Parathyroid adenoma (tissue), 2 donors: ENCODE results near the gene PCSK2.

ENCODE experiments used
- H2AFZ ChIP-seq: fragments of 300-600 bp; sonication (generic); one replicate; pipeline ENCODE4 v1.7.0; 2017; ENCODE audit warnings: antibody characterized with exemption, mild to moderate bottlenecking
- H3K27ac ChIP-seq: fragments of 300-600 bp; sonication (generic); one replicate; pipeline ENCODE4 v1.7.0; 2017
- H3K27me3 ChIP-seq: fragments of 300-600 bp; sonication (generic); one replicate; pipeline ENCODE4 v1.7.0; 2017; ENCODE audit warnings: low read length; ENCODE audit not compliant: control insufficient read depth, insufficient read depth
- H3K36me3 ChIP-seq: fragments of 300-600 bp; sonication (generic); one replicate; pipeline ENCODE4 v1.7.0; 2017; ENCODE audit warnings: low read length; ENCODE audit not compliant: control insufficient read depth, insufficient read depth
- H3K4me1 ChIP-seq: fragments of 300-600 bp; sonication (generic); one replicate; pipeline ENCODE4 v1.7.0; 2017; ENCODE audit warnings: control low read depth
- H3K4me2 ChIP-seq: fragments of 300-600 bp; sonication (generic); one replicate; pipeline ENCODE4 v1.7.0; 2017; ENCODE audit warnings: low read length
- H3K4me3 ChIP-seq: fragments of 300-600 bp; sonication (generic); one replicate; pipeline ENCODE4 v1.7.0; 2017; ENCODE audit warnings: low read depth, low read length
- H3K79me2 ChIP-seq: fragments of 300-600 bp; sonication (generic); one replicate; pipeline ENCODE4 v1.7.0; 2017; ENCODE audit warnings: control low read depth
- H3K9ac ChIP-seq: fragments of 300-600 bp; sonication (generic); one replicate; pipeline ENCODE4 v1.7.0; 2017; ENCODE audit warnings: mild to moderate bottlenecking
- H3K9me3 ChIP-seq: fragments of 300-600 bp; sonication (generic); one replicate; pipeline ENCODE4 v1.7.0; 2017; ENCODE audit warnings: low read length; ENCODE audit not compliant: control insufficient read depth
- CTCF ChIP-seq: fragments of 300-600 bp; sonication (generic); IDR thresholded peaks from one replicate; pipeline ENCODE4 v1.7.0; 2017; ENCODE audit warnings: antibody characterized with exemption, mild to moderate bottlenecking
- donor health status: primary hyperparathyroidism.

PCSK2 gene

GRCh38 chr20:17233626-17234025 lies 6.8 kb downstream of the PCSK2 start:
- Histone ChIP-seq H3K36me3 (no peaks in the 10 kb centered on the region), H3K4me1 (no peaks in the 10 kb centered on the region), H2AFZ (no peak overlapping the region), H3K27me3 (no peaks in the 10 kb centered on the region), H3K79me2 (no peaks in the 10 kb centered on the region), H3K4me3 (no peak overlapping the region), H3K9ac (no peak overlapping the region), H3K4me2 (no peak overlapping the region), H3K27ac (no peak overlapping the region), H3K9me3 (no peaks in the 10 kb centered on the region)
- TF ChIP-seq CTCF: no peak

- no peak overlapping the region for H3K4me3 ChIP-seq
- H3K4me1 ChIP-seq: no peaks in the 10 kb centered on the region
- no peaks in the 10 kb centered on the region for H3K9me3 ChIP-seq
- no peaks in the 10 kb centered on the region for H3K36me3 ChIP-seq
- H2AFZ ChIP-seq: no peak overlapping the region
- no peaks in the 10 kb centered on the region for H3K79me2 ChIP-seq
- no peak overlapping the region for H3K4me2 ChIP-seq
- H3K27me3 ChIP-seq: no peaks in the 10 kb centered on the region
- TF ChIP-seq CTCF: no peak
- no peak overlapping the region for H3K9ac ChIP-seq
- no peak overlapping the region for H3K27ac ChIP-seq
These were observed 9.9 kb downstream of the PCSK2 start for GRCh38 chr20:17236766-17237165.

GRCh38 chr20:17248224-17248623 lies 21.4 kb downstream of the PCSK2 start:
- no peaks in the 10 kb centered on the region for H3K27me3 ChIP-seq
- no peaks in the 10 kb centered on the region for H3K36me3 ChIP-seq
- no peak overlapping the region for H2AFZ ChIP-seq
- no peaks in the 10 kb centered on the region for H3K9me3 ChIP-seq
- no peak overlapping the region for H3K4me3 ChIP-seq
- TF ChIP-seq CTCF: no peak
- H3K4me2 ChIP-seq: no peak overlapping the region
- no peaks in the 10 kb centered on the region for H3K79me2 ChIP-seq
- no peak overlapping the region for H3K27ac ChIP-seq
- H3K4me1 ChIP-seq: no peaks in the 10 kb centered on the region
- H3K9ac ChIP-seq: no peak overlapping the region

GRCh38 chr20:17262786-17263185 lies 35.9 kb downstream of the PCSK2 start:
- Histone ChIP-seq H3K36me3 (no peaks in the 10 kb centered on the region), H3K79me2 (no peaks in the 10 kb centered on the region), H3K4me1 (no peaks in the 10 kb centered on the region), H3K4me3 (no peak overlapping the region), H3K27me3 (no peaks in the 10 kb centered on the region), H2AFZ (no peak overlapping the region), H3K9ac (no peak overlapping the region), H3K4me2 (no peak overlapping the region), H3K9me3 (no peaks in the 10 kb centered on the region), H3K27ac (no peak overlapping the region)
- no peak for TF ChIP-seq CTCF

GRCh38 chr20:17273717-17274116 lies 46.9 kb downstream of the PCSK2 start:
- no peaks in the 10 kb centered on the region for H3K79me2 ChIP-seq
- H2AFZ ChIP-seq: no peak overlapping the region
- TF ChIP-seq CTCF: no peak
- no peak overlapping the region for H3K4me3 ChIP-seq
- H3K27me3 ChIP-seq: no peaks in the 10 kb centered on the region
- H3K36me3 ChIP-seq: no peaks in the 10 kb centered on the region
- no peak overlapping the region for H3K9ac ChIP-seq
- no peak overlapping the region for H3K4me2 ChIP-seq
- no peaks in the 10 kb centered on the region for H3K4me1 ChIP-seq
- no peaks in the 10 kb centered on the region for H3K9me3 ChIP-seq
- no peak overlapping the region for H3K27ac ChIP-seq
